HFFc6 (cell line): Measurements from ENCODE around the gene CLIC3. TPM values are rescaled to one million over a fixed set of nuclear protein-coding genes. Genes with fewer than 3 reads are reported as not detected.

Experiments used
- DNase-seq: peaks from one replicate; pipeline ENCODE4 v3.0.0-alpha.2; 2018
- H3K27ac Mint-ChIP-seq: 2 replicates; pipeline ENCODE4 v1.8.0; 2020; ENCODE audit warnings: mild to moderate bottlenecking, mixed read lengths
- H3K27me3 Mint-ChIP-seq: 2 replicates; pipeline ENCODE4 v1.8.0; 2021; ENCODE audit warnings: mild to moderate bottlenecking, moderate library complexity, mixed read lengths; ENCODE audit not compliant: insufficient read depth
- H3K36me3 Mint-ChIP-seq: 2 replicates; pipeline ENCODE4 v1.8.0; 2021; ENCODE audit warnings: low read depth, mixed read lengths
- H3K4me1 Mint-ChIP-seq: 2 replicates; pipeline ENCODE4 v1.8.0; 2020; ENCODE audit warnings: low read depth, mixed read lengths
- H3K4me3 Mint-ChIP-seq: 2 replicates; pipeline ENCODE4 v1.8.0; 2020; ENCODE audit warnings: mild to moderate bottlenecking, moderate library complexity, mixed read lengths
- H3K9me3 Mint-ChIP-seq: 2 replicates; pipeline ENCODE4 v1.8.0; 2020; ENCODE audit warnings: mild to moderate bottlenecking, mixed read lengths
- CTCF ChIP-seq: fragments of 200-600 bp; sonication (generic); IDR thresholded peaks from 2 replicates; pipeline ENCODE4 v1.5.0; 2021; ENCODE audit warnings: antibody characterized with exemption, mild to moderate bottlenecking
- total RNA-seq, 6 experiments: library from RNA; stranded (reverse); fragmentation: NEBNext Ultra II Directional; extraction: Animal tissue kit (Norgen Biotek cat#: 25700); gene quantifications; 2 replicates in 1 of 6; 3 replicates in 5 of 6; pipeline ENCODE4 v1.2.3, GENCODE V29; 2021

CLIC3 gene
- total RNA-seq, 6 experiments from 2014 or later: 2.7 to 14.6 (median 4.0) TPM

GRCh38 chr9:137042751-137043727 lies 46.7 kb upstream of the CLIC3 start:
- Mint-ChIP-seq H3K9me3 (no peaks in the 10 kb centered on the region), H3K27ac (no peak overlapping the region), H3K27me3 (peaks cover 3% of the 10 kb centered on the region), H3K36me3 (no peaks in the 10 kb centered on the region), H3K4me1 (peaks cover 6% of the 10 kb centered on the region; the same call in 1 of the 2 replicates), H3K4me3 (no peak overlapping the region)
- no peak for DNase-seq
- TF ChIP-seq CTCF: no peak

- Mint-ChIP-seq H3K36me3 (no peaks in the 10 kb centered on the region), H3K27me3 (no peaks in the 10 kb centered on the region), H3K4me3 (no peak overlapping the region), H3K27ac (no peak overlapping the region), H3K4me1 (peaks cover 6% of the 10 kb centered on the region; the same call in 1 of the 2 replicates), H3K9me3 (no peaks in the 10 kb centered on the region)
- TF ChIP-seq CTCF: no peak
- no peak for DNase-seq
Measured at GRCh38 chr9:137041124-137041523, 44.8 kb upstream of the CLIC3 start.

- H3K27ac Mint-ChIP-seq: no peak overlapping the region
- no peak overlapping the region for H3K4me3 Mint-ChIP-seq
- no peak for DNase-seq
- no peaks in the 10 kb centered on the region for H3K36me3 Mint-ChIP-seq
- TF ChIP-seq CTCF: no peak
- H3K4me1 Mint-ChIP-seq: peaks cover 6% of the 10 kb centered on the region; the same call in 1 of the 2 replicates
- H3K9me3 Mint-ChIP-seq: no peaks in the 10 kb centered on the region
- H3K27me3 Mint-ChIP-seq: no peaks in the 10 kb centered on the region
Measured at GRCh38 chr9:137040568-137040967, 44.2 kb upstream of the CLIC3 start.

GRCh38 chr9:137039611-137040366 lies 43.4 kb upstream of the CLIC3 start:
- TF ChIP-seq CTCF: no peak
- no peak overlapping the region for H3K27ac Mint-ChIP-seq
- DNase-seq: no peak
- no peaks in the 10 kb centered on the region for H3K27me3 Mint-ChIP-seq
- no peak overlapping the region for H3K4me3 Mint-ChIP-seq
- H3K36me3 Mint-ChIP-seq: no peaks in the 10 kb centered on the region
- H3K4me1 Mint-ChIP-seq: peaks cover 2% of the 10 kb centered on the region; the same call in 1 of the 2 replicates
- H3K9me3 Mint-ChIP-seq: no peaks in the 10 kb centered on the region

- H3K27me3 Mint-ChIP-seq: no peaks in the 10 kb centered on the region; the same call in 1 of the 2 replicates
- no peaks in the 10 kb centered on the region for H3K9me3 Mint-ChIP-seq
- no peak overlapping the region for H3K4me3 Mint-ChIP-seq
- no peaks in the 10 kb centered on the region for H3K4me1 Mint-ChIP-seq
- no peak for TF ChIP-seq CTCF
- H3K27ac Mint-ChIP-seq: no peak overlapping the region
- no peak for DNase-seq
- no peaks in the 10 kb centered on the region for H3K36me3 Mint-ChIP-seq
Measured at GRCh38 chr9:137038916-137039315, 42.5 kb upstream of the CLIC3 start.
